ENCODE measurements around the gene LTBP3. TPM values are rescaled to one million over a fixed set of nuclear protein-coding genes. Genes with fewer than 3 reads are reported as not detected.

Gene LTBP3
- total and polyA plus RNA-seq, 9 of the 15 experiments (the other 6 are each of a cell fraction or from before 2014, with no cell fraction given), result 0.06 to 20.5 (median 4.8) TPM

- TF ChIP-seq ZNF830 (CRISPR knock-in tag; IDR thresholded peaks at IDR 0.05), result no peak
- peak; percentile 10 to 21; a peak in 3 of 4 replicates for TF ChIP-seq MLLT1 (IDR thresholded peaks at IDR 0.05)
- no peak for TF ChIP-seq SMARCB1 (IDR thresholded peaks at IDR 0.05; ENCODE audit: insufficient read length, low read depth)
- TF ChIP-seq ZFP30 (CRISPR knock-in tag; IDR thresholded peaks at IDR 0.05; ENCODE audit: borderline replicate concordance), result no peak
- no peak for TF ChIP-seq RREB1 (CRISPR knock-in tag; IDR thresholded peaks at IDR 0.05)
- no peak for TF ChIP-seq MIER1 (IDR thresholded peaks at IDR 0.05; ENCODE audit: low read depth)
- TF ChIP-seq CREB5 (CRISPR knock-in tag; IDR thresholded peaks at IDR 0.05), result no peak
- no peak for TF ChIP-seq ZNF449 (CRISPR knock-in tag; IDR thresholded peaks at IDR 0.05)
- no peak for TF ChIP-seq NCOA2 (IDR thresholded peaks at IDR 0.05; ENCODE audit: partially characterized antibody in 2 of 2)
- TF ChIP-seq ZNF696 (CRISPR knock-in tag; conservative IDR thresholded peaks at IDR 0.05), result no peak
- TF ChIP-seq ZNF395 (CRISPR knock-in tag; IDR thresholded peaks at IDR 0.05), result peak; percentile 82
- TF ChIP-seq SP1 (CRISPR knock-in tag; IDR thresholded peaks at IDR 0.05), result no peak; the same call in 1 of the 2 replicates
- no peak for TF ChIP-seq RNF2 (IDR thresholded peaks at IDR 0.05)
- TF ChIP-seq PCBP2 (IDR thresholded peaks at IDR 0.05; ENCODE audit: low read depth, low read length, poor library complexity, severe bottlenecking), result no peak
- no peak; the same call in 1 of the 2 replicates for TF ChIP-seq HDGF (IDR thresholded peaks at IDR 0.05)
- TF ChIP-seq ZKSCAN8 (CRISPR knock-in tag; IDR thresholded peaks at IDR 0.05), result no peak
Observed at GRCh38 chr11:65492637-65493366, 65.4 kb downstream of the LTBP3 start (continued).
